GM21360 (cell line): Measurements from ENCODE around the gene ZDHHC17.
A peak's percentile ranks its signal among the peaks of the same experiment; 100 is the strongest.

Source experiments
- ATAC-seq: cut with Tn5 transposase; IDR thresholded peaks from one replicate; pipeline ENCODE4 v1.9.1; 2021; ENCODE audit warnings: mild to moderate bottlenecking, moderate library complexity; ENCODE audit not compliant: unreplicated experiment

ZDHHC17 gene

GRCh38 chr12:76876696-76877229 lies 112.8 kb downstream of the ZDHHC17 start:
- ATAC-seq: no peak

- peak; percentile 42 for ATAC-seq
Observed at GRCh38 chr12:76878099-76878898, 114.4 kb downstream of the ZDHHC17 start.

DNA sequence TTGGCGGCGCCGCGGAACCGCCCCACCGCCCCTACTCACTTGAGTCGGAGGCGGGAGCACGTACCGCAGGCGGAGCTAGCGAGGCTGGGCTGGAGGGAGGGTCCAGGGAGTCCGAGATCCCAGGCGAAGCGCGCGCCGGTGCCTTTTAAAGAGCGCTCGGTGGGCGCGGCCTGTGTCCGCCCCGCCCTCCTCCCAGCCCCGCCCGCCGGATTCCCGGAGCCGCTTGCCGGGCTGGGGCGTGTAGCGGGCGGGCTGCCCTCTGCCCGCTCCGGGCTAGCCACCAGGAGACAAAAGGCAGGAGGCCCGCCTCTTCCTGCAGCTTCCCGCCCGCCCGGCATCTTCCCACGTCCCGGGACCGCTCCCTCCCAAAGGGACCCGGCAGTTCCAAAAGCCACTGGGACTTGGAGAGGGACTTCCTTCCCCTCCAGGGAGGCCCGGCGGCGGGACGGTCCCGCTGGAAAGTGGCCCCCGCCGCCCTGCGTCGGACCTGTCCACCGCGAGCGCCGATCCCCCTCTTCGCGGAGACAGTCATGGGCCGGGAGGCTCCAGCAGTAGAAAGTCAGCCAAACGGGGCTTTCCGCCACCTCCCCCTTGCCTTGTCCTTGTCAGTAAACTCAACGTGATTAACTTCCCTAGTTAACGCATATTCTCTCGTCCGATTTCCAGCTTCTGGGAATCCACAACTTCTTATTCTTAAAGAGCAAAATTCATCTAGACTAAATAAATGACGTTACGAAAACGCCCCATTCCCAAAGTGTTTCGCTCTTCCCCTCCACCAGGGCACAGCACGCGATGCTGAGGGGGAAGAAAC lies 115.2 kb downstream of the ZDHHC17 start, which contains the start of gene CSRP2:
CSRP2 (minus strand) TSS at position 121 of the 811 bp plus-strand sequence. CDS start 12,759 bp downstream, outside the sequence.
- ATAC-seq: peak; percentile 90

- ATAC-seq: peak; percentile 16
Observed at GRCh38 chr12:76879710-76880518, 116.0 kb downstream of the ZDHHC17 start.

DNA sequence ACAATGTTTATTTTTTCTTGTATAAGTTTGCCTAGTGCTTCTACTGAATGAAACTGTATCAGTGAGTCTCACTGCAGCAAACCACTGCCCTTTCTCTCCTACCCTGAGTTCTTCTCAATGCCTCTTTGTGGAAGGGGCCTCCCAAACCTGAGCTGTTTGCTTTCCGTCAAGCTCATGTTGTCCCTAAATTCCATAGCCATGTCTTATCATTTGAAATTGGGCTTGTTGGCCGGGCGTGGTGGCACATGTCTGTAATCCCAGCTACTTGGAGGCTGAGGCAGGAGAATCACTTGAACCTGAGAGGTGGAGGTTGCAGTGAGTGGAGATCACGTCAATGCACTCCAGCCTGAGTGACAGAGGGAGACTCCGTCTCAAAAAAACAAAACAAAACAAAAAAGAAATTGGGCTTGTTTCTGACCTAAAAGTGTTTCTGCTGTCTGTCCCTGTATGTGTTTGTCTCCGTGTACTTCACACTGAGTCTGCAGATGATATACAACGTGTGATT lies 116.7 kb downstream of the ZDHHC17 start:
- ATAC-seq: no peak

DNA sequence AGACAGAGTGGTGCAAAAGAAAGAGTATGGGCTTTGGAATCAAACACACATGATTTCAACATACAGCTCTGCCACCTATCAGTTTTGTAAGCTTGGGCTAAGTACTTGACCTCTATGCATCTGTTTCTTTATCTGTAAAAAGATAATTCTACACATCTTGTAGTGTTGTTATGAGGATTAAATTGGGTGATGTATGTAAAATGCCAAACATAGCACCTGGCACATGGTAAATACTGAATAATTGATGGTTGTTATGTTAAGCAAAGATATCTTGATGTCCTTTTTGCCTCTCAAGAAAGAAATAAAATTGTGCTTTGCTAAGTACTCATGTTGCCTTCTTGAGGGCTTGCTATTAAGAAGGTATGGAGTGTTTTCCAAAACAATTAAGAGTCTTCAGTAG lies 117.2 kb downstream of the ZDHHC17 start:
- no peak for ATAC-seq

DNA sequence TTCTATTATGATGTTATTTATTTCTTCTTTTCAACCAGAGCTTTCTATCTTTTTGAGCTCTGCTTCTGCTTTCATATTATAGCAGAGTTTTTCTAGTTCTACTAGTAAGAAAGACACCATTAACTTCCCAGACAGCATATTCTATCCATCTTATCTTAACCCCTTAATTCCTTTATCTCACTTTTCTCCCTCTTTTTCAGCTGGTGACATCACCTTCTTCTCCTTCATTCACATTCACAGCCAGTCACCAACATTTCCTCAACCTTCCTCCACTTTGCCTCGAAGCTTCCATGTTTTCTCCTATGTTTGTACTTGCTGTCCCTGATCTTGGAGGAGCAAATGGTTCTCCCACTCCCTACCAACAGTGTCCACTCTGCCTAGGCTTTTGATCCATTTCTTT lies 118.5 kb downstream of the ZDHHC17 start:
- no peak for ATAC-seq

DNA sequence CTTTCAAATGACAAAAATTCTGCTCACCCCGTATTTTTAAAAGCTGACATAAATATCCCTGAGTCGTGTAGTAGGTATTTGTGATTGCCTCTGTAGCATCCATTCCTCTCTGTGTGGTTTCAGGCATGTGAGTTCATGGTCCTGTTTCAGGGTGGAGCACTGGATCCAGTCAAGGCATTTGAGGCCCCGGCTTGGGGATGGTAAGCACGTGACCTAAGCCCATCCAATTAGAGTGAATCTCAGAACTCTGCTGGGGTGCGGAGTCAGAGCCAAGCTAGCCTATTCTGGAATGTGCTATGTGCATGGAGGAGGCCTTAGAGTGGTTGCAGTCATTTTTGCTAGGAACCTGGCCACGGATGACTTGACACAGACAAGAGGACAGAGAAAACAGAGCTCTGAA lies 119.2 kb downstream of the ZDHHC17 start:
- ATAC-seq: no peak

- no peak for ATAC-seq
Observed at GRCh38 chr12:76883811-76884210, 119.9 kb downstream of the ZDHHC17 start.

- no peak for ATAC-seq
Observed at GRCh38 chr12:76888775-76889174, 124.9 kb downstream of the ZDHHC17 start.

GRCh38 chr12:76890151-76891143 lies 126.5 kb downstream of the ZDHHC17 start:
- ATAC-seq: no peak

DNA sequence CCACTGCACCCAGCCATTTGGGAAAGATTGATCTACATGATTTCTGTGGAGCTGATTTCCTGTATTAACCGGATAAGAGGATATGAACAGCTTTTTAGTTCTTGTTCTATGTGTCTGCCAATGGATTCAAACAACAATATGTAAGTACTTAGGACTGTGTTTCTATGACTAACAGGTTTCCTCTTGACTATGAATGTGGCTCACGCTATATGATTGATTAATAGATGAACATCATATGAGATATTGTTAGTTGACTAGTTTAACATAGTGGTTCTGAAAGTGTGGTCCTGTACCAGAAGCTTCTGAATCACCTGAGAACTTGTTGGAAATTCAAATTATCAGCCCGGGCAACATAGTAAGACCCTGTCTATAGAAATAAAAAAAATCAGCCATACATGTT lies 127.7 kb downstream of the ZDHHC17 start:
- no peak for ATAC-seq

GRCh38 chr12:76895796-76896195 lies 131.9 kb downstream of the ZDHHC17 start:
- ATAC-seq: no peak

DNA sequence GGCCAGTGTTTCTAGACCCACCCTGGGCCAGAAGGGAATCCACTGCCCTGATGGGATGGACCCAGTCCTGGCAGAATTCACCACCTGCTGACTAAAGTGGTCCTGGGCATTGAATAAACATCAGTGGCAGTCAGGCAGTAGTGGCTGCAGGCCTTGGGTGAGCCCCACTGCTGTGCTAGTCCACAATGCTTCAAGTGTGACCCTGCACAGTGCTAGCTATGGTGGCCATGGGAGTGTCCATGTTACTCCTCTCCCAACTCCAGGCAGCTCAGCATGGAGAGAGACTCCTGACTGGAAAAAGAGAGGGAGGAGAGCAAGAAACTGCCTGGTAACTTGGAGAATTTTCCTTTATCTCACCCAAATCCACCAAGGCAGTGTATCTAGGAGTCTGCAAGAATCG lies 132.4 kb downstream of the ZDHHC17 start:
- ATAC-seq: no peak

- no peak for ATAC-seq
Observed at GRCh38 chr12:76898442-76898841, 134.5 kb downstream of the ZDHHC17 start.

GRCh38 chr12:76899522-76899921 lies 135.6 kb downstream of the ZDHHC17 start:
- ATAC-seq: no peak

DNA sequence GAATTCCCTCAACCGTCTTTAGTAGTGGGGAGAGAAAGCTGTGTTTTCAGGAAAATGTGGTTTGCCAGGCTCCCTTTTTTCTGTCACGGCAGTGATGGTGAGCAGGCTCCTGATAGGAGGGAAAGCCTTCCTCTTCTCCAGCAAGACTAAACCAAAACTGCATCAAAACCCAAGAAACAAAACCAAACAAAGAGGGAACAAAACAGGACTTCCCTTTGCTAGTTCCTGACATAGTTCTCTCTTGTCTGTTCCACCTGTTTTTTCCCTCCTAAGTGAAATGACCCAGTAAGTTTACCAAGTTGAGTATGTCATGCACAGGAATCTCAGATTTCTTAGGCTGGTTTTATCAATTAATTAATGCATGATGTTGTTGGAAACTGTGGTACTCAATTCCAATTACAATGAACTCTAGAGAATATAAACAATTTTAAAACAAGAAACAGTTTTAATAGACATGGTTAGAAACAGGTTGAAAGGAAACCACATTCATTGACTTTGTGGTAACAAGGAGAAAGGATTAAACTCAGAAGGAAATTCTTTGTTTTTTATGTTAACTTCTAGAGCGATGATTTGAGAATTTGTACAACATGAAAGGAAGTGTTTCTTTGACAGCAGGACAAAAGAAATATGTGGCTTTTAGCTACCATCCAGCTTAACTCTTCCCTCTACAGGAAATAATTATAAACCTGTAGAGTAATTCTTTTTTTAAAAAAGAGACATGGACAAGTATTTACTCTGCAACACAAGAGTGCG lies 137.9 kb downstream of the ZDHHC17 start:
- no peak for ATAC-seq
